Uterus (tissue), 2 donors: ENCODE measurements around the gene PAPPA2.

Experiments
- CTCF ChIP-seq, 4 experiments: fragments of 200-600 bp in 2 of 4; fragments of 450-650 bp in 2 of 4; sonication (generic) in 2 of 4; IDR thresholded peaks; one replicate each; pipeline ENCODE4 v1.5.1; 2016 to 2019; ENCODE audit warnings: antibody characterized with exemption in 4 of 4, mild to moderate bottlenecking in 2 of 4, moderate library complexity in 1 of 4
- POLR2A ChIP-seq, 2 donors: fragments of 450-650 bp; IDR thresholded peaks; one replicate each; pipeline ENCODE4 v1.6.1; 2016; ENCODE audit warnings: antibody characterized with exemption in 2 of 2, mild to moderate bottlenecking in 1 of 2, moderate library complexity in 1 of 2

- TF ChIP-seq CTCF (IDR thresholded peaks at IDR 0.05) (no peak), POLR2A (IDR thresholded peaks at IDR 0.05) (no peak)
These were observed 73.6 kb downstream of the PAPPA2 start for GRCh38 chr1:176536588-176536987.
